NCI-H524 treated with DMSO at 0.1 percent for 48 hours (cell line): ENCODE measurements around the gene CNNM2.
"Not testable (repeated sequence)": the region's sequence is repeated elsewhere in the genome, so short reads cannot be mapped to it uniquely, and the experiment has no call there.

Experiments used
- DNase-seq: peaks from one replicate; lab custom pipeline; 2025; lab: John Stamatoyannopoulos, UW

The CNNM2 gene

DNA sequence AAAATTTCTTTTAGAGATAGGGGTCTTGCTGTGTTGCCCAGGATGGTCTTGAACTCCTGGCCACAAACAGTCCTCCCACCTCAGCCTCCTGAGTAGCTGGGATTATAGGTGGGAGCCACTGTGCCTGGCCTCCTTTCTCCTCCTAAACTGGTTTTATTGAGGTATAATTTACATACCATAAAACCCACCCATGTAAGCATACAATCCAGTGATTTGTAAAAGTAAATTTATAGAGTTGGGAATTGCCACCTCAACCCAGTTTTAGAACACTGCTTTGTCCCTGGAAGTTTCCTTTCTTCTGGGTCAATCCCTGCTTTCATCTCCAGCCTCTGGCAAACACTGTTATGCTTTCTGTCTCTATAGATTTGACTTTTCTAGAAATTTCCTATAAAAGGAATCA, 49.0 kb downstream of the CNNM2 start:
- DNase-seq, result no peak

GRCh38 chr10:102970562-102971340, 52.7 kb downstream of the CNNM2 start:
- no peak for DNase-seq

DNA sequence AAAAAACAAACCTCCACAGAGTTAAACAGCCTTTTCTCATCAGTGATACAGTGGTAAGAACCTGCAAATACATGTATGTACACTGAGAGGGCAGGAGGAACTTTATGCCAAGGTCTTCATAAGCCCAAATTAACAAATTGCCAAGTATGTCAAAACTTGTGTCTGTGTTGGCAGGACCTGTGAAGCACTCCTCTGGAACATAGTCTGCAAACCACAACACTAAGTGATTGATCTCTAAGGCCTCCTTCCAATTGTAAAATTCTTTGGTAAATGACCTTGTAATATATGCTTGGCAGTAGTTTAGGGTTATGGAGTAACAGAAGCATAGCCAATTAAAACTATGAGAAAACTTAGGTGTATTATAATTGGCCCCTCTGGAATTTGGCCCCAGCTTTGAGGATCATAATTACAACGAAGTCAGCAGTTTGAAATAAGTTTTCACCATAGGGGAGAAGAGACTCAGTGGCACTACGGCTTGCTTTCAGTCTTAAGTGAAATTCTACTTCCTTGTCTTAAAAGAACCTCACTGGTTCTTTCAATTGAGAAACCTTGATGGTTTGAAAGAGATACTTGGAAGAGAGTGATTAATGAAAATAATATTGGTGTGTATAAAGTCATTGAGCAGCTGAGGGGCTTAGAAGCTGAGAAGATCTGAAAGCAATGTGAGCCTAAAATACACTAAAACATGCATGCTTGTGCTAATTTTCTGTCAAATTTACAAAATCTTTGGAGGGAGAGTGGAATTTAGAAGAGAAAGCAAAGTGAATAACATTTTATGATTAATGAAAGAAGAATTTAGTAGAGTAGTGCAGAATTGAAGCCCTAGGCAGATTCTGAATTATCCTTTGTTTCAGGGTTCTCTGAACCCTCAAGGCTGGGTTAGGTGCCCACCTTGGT, 57.6 kb downstream of the CNNM2 start:
- no peak for DNase-seq

DNA sequence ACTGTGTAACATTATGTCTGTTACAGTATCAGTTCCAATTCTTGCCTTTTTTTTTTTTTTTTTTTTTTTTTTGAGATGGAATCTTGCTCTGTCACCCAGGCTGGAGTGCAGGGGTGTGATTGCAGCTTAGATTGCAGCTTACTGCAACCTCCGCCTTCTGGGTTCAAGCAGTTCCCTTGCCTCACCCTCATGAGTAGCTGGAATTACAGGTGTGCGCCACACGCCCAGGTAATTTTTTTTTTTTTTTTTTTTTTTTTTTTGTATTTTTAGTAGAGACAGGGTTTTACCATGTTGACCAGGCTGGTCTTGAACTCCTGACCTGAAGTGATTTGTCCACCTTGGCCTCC, 58.3 kb downstream of the CNNM2 start:
- not testable (repeated sequence) for DNase-seq

GRCh38 chr10:102982296-102982695, 64.2 kb downstream of the CNNM2 start:
- no peak for DNase-seq

DNA sequence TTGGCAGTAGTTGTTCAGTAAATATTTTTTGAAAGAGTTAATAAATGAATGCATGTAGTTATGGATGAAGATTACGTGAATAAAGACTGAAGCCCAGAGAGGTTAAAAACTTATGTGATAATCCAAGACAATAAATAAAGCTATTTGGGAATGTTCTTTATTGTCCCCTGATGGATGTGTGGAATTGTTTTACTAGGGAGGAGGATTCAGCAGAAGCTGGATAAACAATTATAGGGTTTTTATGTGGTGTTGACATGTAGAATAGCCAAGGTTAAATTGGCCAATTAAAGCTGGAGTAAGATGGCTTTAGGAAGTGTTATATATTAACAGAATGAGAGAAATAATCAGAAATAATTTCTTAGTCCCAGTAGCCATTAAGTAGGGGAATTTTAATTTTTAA, 66.0 kb downstream of the CNNM2 start:
- DNase-seq, result no peak

DNA sequence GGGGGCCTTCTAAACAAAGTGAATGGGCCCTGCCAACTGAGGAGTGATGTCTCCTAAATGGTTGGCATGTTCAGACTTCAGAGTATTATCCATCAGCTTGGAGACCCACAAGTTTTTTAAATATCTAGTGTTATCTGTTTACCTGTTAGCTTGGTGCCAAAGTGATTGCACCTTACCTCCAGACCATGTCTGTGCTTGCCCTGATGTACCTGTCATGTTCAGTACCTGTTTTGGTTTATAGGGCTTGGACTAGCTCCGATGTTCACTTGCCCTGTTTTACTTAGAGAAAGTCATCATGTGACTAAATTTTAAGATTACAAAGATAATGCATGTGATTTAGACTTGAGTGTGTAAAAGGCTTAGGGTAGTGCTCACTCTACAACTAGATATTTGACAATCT, 67.7 kb downstream of the CNNM2 start:
- no peak for DNase-seq

GRCh38 chr10:102988404-102989314, 70.6 kb downstream of the CNNM2 start:
- DNase-seq, result no peak

- no peak for DNase-seq
Measured at GRCh38 chr10:102994531-102995295, 76.6 kb downstream of the CNNM2 start.

GRCh38 chr10:102996876-102997275, 78.8 kb downstream of the CNNM2 start:
- DNase-seq, result no peak

DNA sequence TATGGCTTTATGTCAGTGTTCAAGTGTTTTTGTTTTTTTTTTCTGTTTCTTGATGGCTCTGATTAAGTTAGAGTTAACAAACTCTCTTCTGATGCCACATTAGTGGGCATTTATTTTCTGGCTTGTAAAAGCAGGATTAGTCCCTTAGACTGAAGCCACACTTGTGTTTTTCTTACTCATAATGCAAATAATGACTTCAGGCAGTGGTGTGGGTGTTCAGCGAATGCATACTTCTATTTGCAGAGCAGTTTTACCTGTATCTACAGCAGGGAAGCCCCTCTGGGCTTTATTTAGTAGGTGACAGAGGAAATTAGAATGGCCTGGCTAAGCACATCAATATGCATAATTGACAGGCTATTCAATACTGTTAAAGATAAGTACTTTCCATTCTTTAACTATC, 79.9 kb downstream of the CNNM2 start:
- no peak for DNase-seq

GRCh38 chr10:102998399-102998907, 80.4 kb downstream of the CNNM2 start:
- DNase-seq, result no peak

DNA sequence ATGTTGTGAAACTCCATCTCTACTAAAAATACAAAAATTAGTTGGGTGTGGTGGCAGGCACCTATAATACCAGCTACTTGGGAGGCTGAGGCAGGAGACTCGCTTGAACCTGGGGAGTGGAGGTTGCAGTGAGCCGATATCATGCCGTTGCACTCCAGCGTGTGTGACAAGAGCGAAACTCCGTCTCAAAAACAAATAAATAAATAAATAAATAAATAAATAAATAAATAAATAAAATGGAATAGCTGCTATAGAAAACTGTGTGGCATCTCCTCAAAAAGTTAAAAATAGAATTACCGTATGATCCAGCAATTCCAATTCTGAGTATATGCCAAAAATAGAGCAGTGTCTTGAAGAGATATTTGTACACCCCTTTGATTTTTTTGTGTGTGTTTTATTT, 82.0 kb downstream of the CNNM2 start:
- not testable (repeated sequence) for DNase-seq

DNA sequence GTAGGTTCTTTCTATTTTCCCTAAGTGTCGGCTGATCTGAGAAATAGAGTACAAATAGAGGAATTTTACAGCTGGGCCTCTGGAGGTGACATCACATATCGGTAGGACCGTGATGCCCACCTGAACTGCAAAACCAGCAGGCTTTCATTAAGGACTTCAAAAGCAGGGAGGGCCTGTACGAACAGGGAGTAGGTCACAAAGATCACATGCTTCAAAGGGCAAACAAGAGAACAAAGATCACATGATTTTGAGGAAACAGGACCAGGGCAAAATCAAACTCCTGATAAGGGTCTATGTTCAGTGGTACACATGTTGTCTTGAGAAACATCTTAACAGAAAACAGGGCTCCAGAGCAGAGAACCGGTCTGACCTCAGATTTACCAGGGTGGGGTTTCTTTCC, 88.9 kb downstream of the CNNM2 start:
- no peak for DNase-seq

DNA sequence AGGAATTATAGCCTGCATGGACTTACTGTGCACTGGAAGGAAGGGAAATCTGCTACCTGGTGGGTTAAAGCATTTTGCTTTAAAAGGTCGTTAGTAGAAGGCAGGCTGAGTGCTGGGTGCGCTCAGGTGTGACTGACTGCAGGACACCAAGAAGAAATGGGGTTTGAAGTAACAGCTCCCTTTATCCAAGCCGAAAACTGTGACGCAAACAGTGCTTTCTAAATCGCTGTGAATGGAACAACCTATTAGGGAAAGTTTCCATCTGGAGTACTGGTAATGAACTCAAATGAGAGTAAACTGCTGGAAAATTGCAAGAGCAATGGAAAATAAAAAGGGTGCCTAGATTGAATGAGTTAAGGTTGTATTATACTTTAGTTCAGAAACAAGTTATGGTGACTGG, 95.3 kb downstream of the CNNM2 start:
- no peak for DNase-seq

GRCh38 chr10:103019425-103019824, 101.3 kb downstream of the CNNM2 start:
- DNase-seq, result no peak

DNA sequence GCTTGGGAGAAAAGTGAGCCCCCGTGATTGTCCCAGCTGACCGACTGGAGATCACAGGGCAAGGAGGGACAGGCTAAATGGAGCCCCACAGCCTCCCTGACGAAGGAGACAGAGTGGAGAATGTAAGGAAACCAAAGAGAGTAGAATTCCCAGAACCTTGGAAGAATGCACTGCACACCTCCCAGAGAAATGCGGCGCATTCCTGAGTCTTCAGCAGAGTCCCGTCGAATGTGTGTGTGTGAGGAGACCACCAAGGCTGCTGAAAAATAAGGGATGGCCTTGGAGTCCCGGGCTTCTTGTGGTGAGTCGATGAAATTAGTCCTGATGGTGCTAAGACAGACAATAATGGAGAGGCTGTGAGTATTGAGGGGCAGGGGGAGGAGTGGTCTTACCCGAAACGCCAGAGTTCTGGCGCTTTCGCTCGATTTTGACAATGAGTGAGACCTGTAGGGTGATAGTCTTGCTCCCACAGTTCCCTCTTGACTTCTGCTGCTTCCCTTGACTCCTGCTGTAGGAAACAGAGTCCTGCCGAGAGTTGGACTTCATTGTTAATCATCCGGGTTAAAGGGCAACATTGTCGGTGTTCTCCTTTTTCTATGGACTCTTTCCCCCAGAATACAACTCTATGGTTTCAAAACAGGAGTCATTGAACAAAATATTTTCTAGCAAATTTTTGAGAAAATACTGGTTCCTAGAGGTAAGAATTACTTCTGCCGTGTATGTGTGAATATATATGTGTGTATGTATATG, 103.2 kb downstream of the CNNM2 start:
- DNase-seq, result no peak

GRCh38 chr10:103021900-103022293, 103.8 kb downstream of the CNNM2 start:
- no peak for DNase-seq

- DNase-seq, result no peak
Measured at GRCh38 chr10:103025696-103026095, 107.6 kb downstream of the CNNM2 start.

DNA sequence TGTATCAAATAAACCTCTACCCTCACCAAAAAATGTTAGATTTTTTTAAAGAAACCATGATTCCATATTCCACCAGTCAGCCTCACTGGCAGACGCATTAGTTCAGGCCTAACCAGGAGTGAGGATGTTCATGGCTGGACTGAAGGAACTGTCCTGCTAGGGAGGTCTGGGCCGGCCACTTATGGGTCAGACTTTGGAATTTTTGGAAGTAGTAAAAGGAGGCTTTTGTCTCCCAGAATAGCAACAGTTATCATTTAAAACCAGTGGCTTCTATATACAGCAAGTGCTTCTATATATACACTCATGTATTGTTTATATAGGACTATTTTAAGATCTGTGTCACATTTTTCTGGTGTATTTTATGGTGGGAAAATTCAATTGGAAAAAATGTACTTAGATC, 120.5 kb downstream of the CNNM2 start:
- no peak for DNase-seq

DNA sequence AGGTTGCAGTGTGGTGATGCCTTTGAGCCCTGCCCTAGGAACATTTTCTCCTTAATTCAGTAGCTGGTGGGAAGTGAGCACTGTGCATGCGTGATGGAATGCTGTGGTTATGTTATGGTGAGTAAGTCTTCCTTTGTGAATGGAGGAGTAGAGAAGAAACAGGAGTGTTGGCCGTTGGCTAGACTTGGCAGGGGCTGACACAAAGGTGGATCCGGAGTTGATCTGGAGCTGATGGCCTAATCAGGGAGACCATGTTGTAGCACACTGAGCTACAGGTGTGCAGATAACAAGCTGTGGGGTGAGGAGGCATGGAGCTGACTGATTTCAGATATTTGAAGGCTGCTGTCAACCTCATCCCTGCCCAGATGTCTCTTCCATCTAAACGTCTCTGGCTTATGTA, 122.3 kb downstream of the CNNM2 start:
- no peak for DNase-seq
